Glutamatergic neuron (in vitro differentiated cells): ENCODE results near the gene OSGEP. TPM values are rescaled to one million over a fixed set of nuclear protein-coding genes. Genes with fewer than 3 reads are reported as not detected.
A peak's percentile ranks its signal among the peaks of the same experiment; 100 is the strongest.

Experiments used
- DNase-seq: peaks from one replicate; pipeline ENCODE4 v3.0.0; 2022
- H3K27ac Mint-ChIP-seq: one replicate; pipeline ENCODE4 v1.8.0; 2020; ENCODE audit warnings: mild to moderate bottlenecking, mixed read lengths, inconsistent platforms; ENCODE audit not compliant: unreplicated experiment
- H3K27me3 Mint-ChIP-seq: one replicate; pipeline ENCODE4 v1.8.0; 2020; ENCODE audit warnings: mild to moderate bottlenecking, moderate library complexity, mixed read lengths, inconsistent platforms; ENCODE audit not compliant: unreplicated experiment
- H3K36me3 Mint-ChIP-seq: one replicate; pipeline ENCODE4 v1.8.0; 2020; ENCODE audit warnings: mild to moderate bottlenecking, mixed read lengths, inconsistent platforms; ENCODE audit not compliant: unreplicated experiment
- H3K4me1 Mint-ChIP-seq: one replicate; pipeline ENCODE4 v1.8.0; 2020; ENCODE audit warnings: mild to moderate bottlenecking, low read depth, mixed read lengths, inconsistent platforms; ENCODE audit not compliant: unreplicated experiment
- H3K4me3 Mint-ChIP-seq: one replicate; pipeline ENCODE4 v1.8.0; 2020; ENCODE audit warnings: mild to moderate bottlenecking, mixed read lengths, inconsistent platforms; ENCODE audit not compliant: unreplicated experiment
- H3K9me3 Mint-ChIP-seq: one replicate; pipeline ENCODE4 v1.8.0; 2020; ENCODE audit warnings: mild to moderate bottlenecking, moderate library complexity, mixed read lengths, inconsistent platforms; ENCODE audit not compliant: unreplicated experiment
- CTCF ChIP-seq: fragments of 200-600 bp; sonication (generic); IDR thresholded peaks from one replicate; pipeline ENCODE4 v1.5.0; 2021; ENCODE audit not compliant: partially characterized antibody, unreplicated experiment
- long read RNA-seq: library from polyadenylated mRNA; unstranded; transcript quantifications from one replicate; pipeline ENCODE4 v2.0.0, GENCODE V29; 2020; ENCODE audit not compliant: unreplicated experiment
- total RNA-seq: library from RNA; stranded (reverse); fragmentation: NEBNext Ultra II Directional; extraction: Animal tissue kit (Norgen Biotek cat#: 25700); gene quantifications from one replicate; pipeline ENCODE4 v1.2.1, GENCODE V29; 2021; ENCODE audit not compliant: unreplicated experiment

OSGEP gene
- total RNA-seq: 65.0 TPM
- long read RNA-seq, transcript OSGEP-201 (11 exons, 2,002 nt): major isoform, 10 of 20 reads
- long read RNA-seq, partial matches to known transcripts: 1 of 20 reads
- long read RNA-seq, other reads (novel, unspliced or antisense): 6 of 20 reads

GRCh38 chr14:20454516-20455354, at the start of gene OSGEP, which contains the start of gene APEX1:
TSS of gene OSGEP (minus strand) at chr14:20454812. CDS start at chr14:20454683, 129 bp downstream.
TSS of gene APEX1 (plus strand) at chr14:20455226. CDS start at chr14:20455646, 420 bp downstream.
- H3K4me1 Mint-ChIP-seq: peaks cover 15% of the 10 kb centered on the region
- H3K9me3 Mint-ChIP-seq: peaks cover 5% of the 10 kb centered on the region
- no peaks in the 10 kb centered on the region for H3K36me3 Mint-ChIP-seq
- TF ChIP-seq CTCF: no peak
- no peaks in the 10 kb centered on the region for H3K27me3 Mint-ChIP-seq
- DNase-seq: peak; percentile 98
- no peak within 1 kb of the TSS for H3K4me3 Mint-ChIP-seq
- no peak within 1 kb of the TSS for H3K27ac Mint-ChIP-seq

GRCh38 chr14:20503898-20504297, 49.3 kb upstream of the OSGEP start:
- no peak for DNase-seq
- peaks cover 10% of the 10 kb centered on the region for H3K4me1 Mint-ChIP-seq
- H3K36me3 Mint-ChIP-seq: peaks cover 5% of the 10 kb centered on the region
- no peak for TF ChIP-seq CTCF
- no peak overlapping the region for H3K27ac Mint-ChIP-seq
- peaks cover 6% of the 10 kb centered on the region for H3K27me3 Mint-ChIP-seq
- H3K4me3 Mint-ChIP-seq: peak overlapping the region; percentile 55
- peaks cover 10% of the 10 kb centered on the region for H3K9me3 Mint-ChIP-seq

- H3K27ac Mint-ChIP-seq: no peak overlapping the region
- H3K4me3 Mint-ChIP-seq: no peak overlapping the region
- H3K9me3 Mint-ChIP-seq: peaks cover 10% of the 10 kb centered on the region
- no peak for TF ChIP-seq CTCF
- H3K27me3 Mint-ChIP-seq: peaks cover 6% of the 10 kb centered on the region
- DNase-seq: no peak
- H3K4me1 Mint-ChIP-seq: peaks cover 5% of the 10 kb centered on the region
- H3K36me3 Mint-ChIP-seq: peaks cover 5% of the 10 kb centered on the region
Observed at GRCh38 chr14:20501346-20501745, 46.7 kb upstream of the OSGEP start.

GRCh38 chr14:20499881-20500280, 45.3 kb upstream of the OSGEP start:
- Mint-ChIP-seq H3K9me3 (peaks cover 11% of the 10 kb centered on the region), H3K4me1 (peaks cover 5% of the 10 kb centered on the region), H3K4me3 (no peak overlapping the region), H3K27me3 (peaks cover 8% of the 10 kb centered on the region), H3K36me3 (peaks cover 5% of the 10 kb centered on the region), H3K27ac (no peak overlapping the region)
- no peak for DNase-seq
- TF ChIP-seq CTCF: no peak

- Mint-ChIP-seq H3K27ac (no peak overlapping the region), H3K27me3 (peaks cover 7% of the 10 kb centered on the region), H3K4me1 (peaks cover 5% of the 10 kb centered on the region), H3K36me3 (peaks cover 4% of the 10 kb centered on the region), H3K4me3 (no peak overlapping the region), H3K9me3 (peaks cover 9% of the 10 kb centered on the region)
- DNase-seq: no peak
- no peak for TF ChIP-seq CTCF
Observed at GRCh38 chr14:20499108-20499507, 44.5 kb upstream of the OSGEP start.
